Liver (tissue), 9 donors: ENCODE measurements around the gene HPRT1. TPM values are rescaled to one million over a fixed set of nuclear protein-coding genes. Genes with fewer than 3 reads are reported as not detected.
A peak's percentile ranks its signal among the peaks of the same experiment; 100 is the strongest.

Experiments
- DNase-seq: peaks from one replicate; pipeline ENCODE4 v3.0.0-alpha.2; 2017; ENCODE audit warnings: low spot score
- H3K27ac ChIP-seq, 2 donors: one replicate each; pipeline ENCODE4 v1.7.0; 2013; ENCODE audit warnings: inconsistent platforms in 2 of 2, low read length in 2 of 2, control low read depth in 1 of 2, low read depth in 1 of 2, mild to moderate bottlenecking in 1 of 2
- H3K27me3 ChIP-seq, 4 donors: one replicate each; pipeline versions ENCODE4 v1.6.1 to v1.7.0; 2013; ENCODE audit warnings: low read length in 3 of 4, inconsistent platforms in 1 of 4, mild to moderate bottlenecking in 1 of 4, moderate library complexity in 1 of 4; ENCODE audit not compliant: control insufficient read depth in 4 of 4, insufficient read depth in 4 of 4
- H3K36me3 ChIP-seq, 4 donors: one replicate each; pipeline versions ENCODE4 v1.6.1 to v1.7.0; 2013; ENCODE audit warnings: low read length in 3 of 4, mild to moderate bottlenecking in 3 of 4, low read depth in 1 of 4, moderate library complexity in 1 of 4; ENCODE audit not compliant: control insufficient read depth in 4 of 4, insufficient read depth in 3 of 4
- H3K4me1 ChIP-seq, 4 donors: one replicate each; pipeline versions ENCODE4 v1.6.1 to v1.7.0; 2013; ENCODE audit warnings: low read length in 3 of 4, mild to moderate bottlenecking in 3 of 4, moderate library complexity in 1 of 4; ENCODE audit not compliant: control insufficient read depth in 4 of 4, insufficient read depth in 4 of 4
- H3K4me3 ChIP-seq, 3 donors: one replicate each; pipeline versions ENCODE4 v1.6.1 to v1.7.0; 2013; ENCODE audit warnings: low read length in 3 of 3, control low read depth in 1 of 3, low read depth in 1 of 3, mild to moderate bottlenecking in 1 of 3
- H3K9ac ChIP-seq, 2 donors: one replicate each; pipeline ENCODE4 v1.7.0; 2013; ENCODE audit warnings: low read length in 2 of 2, mild to moderate bottlenecking in 2 of 2, moderate library complexity in 2 of 2, control low read depth in 1 of 2, low read depth in 1 of 2
- H3K9me3 ChIP-seq, 4 donors: one replicate each; pipeline versions ENCODE4 v1.6.1 to v1.7.0; 2013; ENCODE audit warnings: low read length in 3 of 4; ENCODE audit not compliant: control insufficient read depth in 4 of 4
- ATF3 ChIP-seq: IDR thresholded peaks from 2 replicates; pipeline ENCODE4 v1.6.1; 2016; ENCODE audit warnings: antibody characterized with exemption
- EGR1 ChIP-seq, 2 donors: IDR thresholded peaks; 2 replicates each; pipeline ENCODE4 v1.6.1; 2016 to 2018; ENCODE audit warnings: antibody characterized with exemption in 2 of 2, low read depth in 2 of 2
- FOXA1 ChIP-seq: IDR thresholded peaks from 2 replicates; pipeline ENCODE4 v1.6.1; 2016; ENCODE audit warnings: antibody characterized with exemption
- FOXA2 ChIP-seq: IDR thresholded peaks from 2 replicates; pipeline ENCODE4 v1.6.1; 2016; ENCODE audit warnings: antibody characterized with exemption
- GABPA ChIP-seq, 2 donors: IDR thresholded peaks in 1 of 2; conservative IDR thresholded peaks in 1 of 2; 2 replicates each; pipeline ENCODE4 v1.6.1; 2016; ENCODE audit warnings: antibody characterized with exemption in 2 of 2, mild to moderate bottlenecking in 1 of 2, moderate library complexity in 1 of 2
- HNF4A ChIP-seq, 2 donors: conservative IDR thresholded peaks; 2 replicates each; pipeline ENCODE4 v1.6.1; 2016; ENCODE audit warnings: antibody characterized with exemption in 2 of 2, mild to moderate bottlenecking in 2 of 2
- HNF4G ChIP-seq: IDR thresholded peaks from 2 replicates; pipeline ENCODE4 v1.6.1; 2016; ENCODE audit warnings: antibody characterized with exemption
- JUND ChIP-seq, 2 donors: IDR thresholded peaks; 2 replicates each; pipeline ENCODE4 v1.6.1; 2016; ENCODE audit warnings: antibody characterized with exemption in 2 of 2
- MAX ChIP-seq: IDR thresholded peaks from 2 replicates; pipeline ENCODE4 v1.6.1; 2016; ENCODE audit warnings: antibody characterized with exemption
- RAD21 ChIP-seq, 2 donors: IDR thresholded peaks; 2 replicates each; pipeline ENCODE4 v1.6.1; 2016; ENCODE audit warnings: antibody characterized with exemption in 2 of 2, mild to moderate bottlenecking in 2 of 2
- RXRA ChIP-seq, 2 donors: IDR thresholded peaks; 2 replicates each; pipeline ENCODE4 v1.6.1; 2017 to 2018; ENCODE audit warnings: antibody characterized with exemption in 2 of 2, mild to moderate bottlenecking in 1 of 2
- SP1 ChIP-seq: IDR thresholded peaks from 2 replicates; pipeline ENCODE4 v1.6.1; 2018; ENCODE audit warnings: antibody characterized with exemption, mild to moderate bottlenecking
- TAF1 ChIP-seq: conservative IDR thresholded peaks from 2 replicates; pipeline ENCODE4 v1.6.1; 2016; ENCODE audit warnings: antibody characterized with exemption, mild to moderate bottlenecking
- YY1 ChIP-seq: IDR thresholded peaks from 2 replicates; pipeline ENCODE4 v1.6.1; 2016; ENCODE audit warnings: antibody characterized with exemption, mild to moderate bottlenecking
- ZBTB33 ChIP-seq: IDR thresholded peaks from 2 replicates; pipeline ENCODE4 v1.6.1; 2016; ENCODE audit warnings: antibody characterized with exemption
- WGBS: extraction: QIAGEN DNeasy Blood & Tissue Kit; methylation state at CpG from one replicate; pipeline ENCODE4 v1.1.7; 2013; 5-methylcytosine and 5-hydroxymethylcytosine counted together
- polyA plus RNA-seq, 2 donors: library from polyadenylated mRNA; stranded (reverse) in 1 of 2; unstranded in 1 of 2; fragments of 200-250 nt in 1 of 2; fragments of >200 nt in 1 of 2; fragmentation: Nextera tagmentation in 1 of 2; extraction: Ambion mirVana in 1 of 2; gene quantifications; one replicate each; pipeline versions ENCODE4 v1.2.1 to v1.2.3, GENCODE V29; 2013 to 2015
- total RNA-seq, 2 donors: library from RNA; depleted of rRNA; stranded (reverse); fragments of >200 nt; gene quantifications; one replicate each; pipeline ENCODE4 v1.2.3, GENCODE V29; 2014
- TF ChIP-seq, protein P1 (sequence below): IDR thresholded peaks from 2 replicates; pipeline ENCODE4 v1.6.1; 2016; ENCODE audit warnings: antibody characterized with exemption, mild to moderate bottlenecking
- TF ChIP-seq, protein P2 (sequence below): fragments of 150-350 bp; IDR thresholded peaks from 2 replicates; pipeline ENCODE4 v1.5.1; 2017; ENCODE audit warnings: improper control_type of control experiment, low read depth, low read length; ENCODE audit not compliant: missing input control
- donor health status: healthy.
- donor health status: healthy.
- donor health status: healthy.
- donor health status: healthy.
- donor health status: healthy.

HPRT1 gene
- total and polyA plus RNA-seq, 4 donors, result 5.7 to 18.4 (median 12.1) TPM

DNA sequence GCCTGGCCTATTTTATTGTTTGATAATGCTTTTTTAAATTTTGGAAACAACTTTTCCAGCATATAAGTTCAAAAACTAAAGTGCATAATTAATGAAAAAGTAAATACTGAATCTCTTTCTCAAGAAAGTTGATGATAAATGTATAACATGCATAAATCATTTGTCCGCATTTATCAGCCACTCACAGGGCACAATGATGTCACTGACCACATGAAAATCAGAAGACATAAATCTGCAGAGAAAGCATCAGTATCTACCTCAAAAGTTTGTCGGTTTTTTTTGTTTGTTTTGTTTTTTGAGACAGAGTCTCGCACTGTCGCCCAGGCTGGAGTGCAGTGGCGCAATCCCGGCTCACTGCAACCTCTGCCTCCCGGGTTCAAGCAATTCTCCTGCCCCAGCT is 5.5 kb upstream of the HPRT1 start (continued):
- TF ChIP-seq, protein P1, sequence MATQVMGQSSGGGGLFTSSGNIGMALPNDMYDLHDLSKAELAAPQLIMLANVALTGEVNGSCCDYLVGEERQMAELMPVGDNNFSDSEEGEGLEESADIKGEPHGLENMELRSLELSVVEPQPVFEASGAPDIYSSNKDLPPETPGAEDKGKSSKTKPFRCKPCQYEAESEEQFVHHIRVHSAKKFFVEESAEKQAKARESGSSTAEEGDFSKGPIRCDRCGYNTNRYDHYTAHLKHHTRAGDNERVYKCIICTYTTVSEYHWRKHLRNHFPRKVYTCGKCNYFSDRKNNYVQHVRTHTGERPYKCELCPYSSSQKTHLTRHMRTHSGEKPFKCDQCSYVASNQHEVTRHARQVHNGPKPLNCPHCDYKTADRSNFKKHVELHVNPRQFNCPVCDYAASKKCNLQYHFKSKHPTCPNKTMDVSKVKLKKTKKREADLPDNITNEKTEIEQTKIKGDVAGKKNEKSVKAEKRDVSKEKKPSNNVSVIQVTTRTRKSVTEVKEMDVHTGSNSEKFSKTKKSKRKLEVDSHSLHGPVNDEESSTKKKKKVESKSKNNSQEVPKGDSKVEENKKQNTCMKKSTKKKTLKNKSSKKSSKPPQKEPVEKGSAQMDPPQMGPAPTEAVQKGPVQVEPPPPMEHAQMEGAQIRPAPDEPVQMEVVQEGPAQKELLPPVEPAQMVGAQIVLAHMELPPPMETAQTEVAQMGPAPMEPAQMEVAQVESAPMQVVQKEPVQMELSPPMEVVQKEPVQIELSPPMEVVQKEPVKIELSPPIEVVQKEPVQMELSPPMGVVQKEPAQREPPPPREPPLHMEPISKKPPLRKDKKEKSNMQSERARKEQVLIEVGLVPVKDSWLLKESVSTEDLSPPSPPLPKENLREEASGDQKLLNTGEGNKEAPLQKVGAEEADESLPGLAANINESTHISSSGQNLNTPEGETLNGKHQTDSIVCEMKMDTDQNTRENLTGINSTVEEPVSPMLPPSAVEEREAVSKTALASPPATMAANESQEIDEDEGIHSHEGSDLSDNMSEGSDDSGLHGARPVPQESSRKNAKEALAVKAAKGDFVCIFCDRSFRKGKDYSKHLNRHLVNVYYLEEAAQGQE, result no peak

- Histone ChIP-seq H3K4me1 (peaks cover 0 to 13% (median 2%) of the 10 kb centered on the region in 4 donors), H3K36me3 (no peaks in the 10 kb centered on the region), H3K9me3 (no peaks in the 10 kb centered on the region), H3K27me3 (no peaks in the 10 kb centered on the region), H3K9ac (no peak overlapping the region), H3K4me3 (no peak overlapping the region), H3K27ac (no peak overlapping the region)
- no peak for TF ChIP-seq ZBTB33
- no peak for TF ChIP-seq EGR1 (IDR thresholded peaks at IDR 0.05; ENCODE audit: low read depth in 2 of 2)
- TF ChIP-seq GABPA (IDR thresholded peaks at IDR 0.05 in 1 of 2, conservative IDR thresholded peaks at IDR 0.05 in 1 of 2), result no peak
- no peak for TF ChIP-seq MAX
- TF ChIP-seq RXRA (IDR thresholded peaks at IDR 0.05), result no peak
- TF ChIP-seq FOXA1, result no peak
- 85% methylated on average over 5 of the region's 5 CpGs for WGBS
- no peak for DNase-seq
These were observed 2.3 kb upstream of the HPRT1 start for GRCh38 chrX:134457708-134458107.

GRCh38 chrX:134459683-134460004 is 321 bp upstream of the HPRT1 start:
- Histone ChIP-seq H3K9ac (peak overlapping the region in 1 of 2 donors; percentile 14), H3K4me1 (peaks cover 0 to 25% (median 9%) of the 10 kb centered on the region in 4 donors), H3K9me3 (no peaks in the 10 kb centered on the region), H3K4me3 (peak overlapping the region; percentile 53 to 57 (median 55)), H3K36me3 (no peaks in the 10 kb centered on the region), H3K27me3 (no peaks in the 10 kb centered on the region), H3K27ac (no peak overlapping the region)
- DNase-seq, result no peak
- 4% methylated on average over 12 of the region's 12 CpGs for WGBS
- TF ChIP-seq RXRA (IDR thresholded peaks at IDR 0.05), result no peak
- no peak for TF ChIP-seq GABPA (IDR thresholded peaks at IDR 0.05 in 1 of 2, conservative IDR thresholded peaks at IDR 0.05 in 1 of 2)
- TF ChIP-seq FOXA2, result no peak
- TF ChIP-seq HNF4G, result no peak
- no peak for TF ChIP-seq FOXA1
- TF ChIP-seq SP1, result no peak
- TF ChIP-seq JUND (IDR thresholded peaks at IDR 0.05), result no peak
- TF ChIP-seq, protein P1, result no peak
- no peak for TF ChIP-seq YY1
- TF ChIP-seq HNF4A (conservative IDR thresholded peaks at IDR 0.05), result no peak
- no peak for TF ChIP-seq RAD21 (IDR thresholded peaks at IDR 0.05)
- TF ChIP-seq ZBTB33, result no peak
- TF ChIP-seq EGR1 (IDR thresholded peaks at IDR 0.05; ENCODE audit: low read depth in 2 of 2), result no peak
- no peak for TF ChIP-seq TAF1
- no peak for TF ChIP-seq ATF3
- TF ChIP-seq, protein P2, sequence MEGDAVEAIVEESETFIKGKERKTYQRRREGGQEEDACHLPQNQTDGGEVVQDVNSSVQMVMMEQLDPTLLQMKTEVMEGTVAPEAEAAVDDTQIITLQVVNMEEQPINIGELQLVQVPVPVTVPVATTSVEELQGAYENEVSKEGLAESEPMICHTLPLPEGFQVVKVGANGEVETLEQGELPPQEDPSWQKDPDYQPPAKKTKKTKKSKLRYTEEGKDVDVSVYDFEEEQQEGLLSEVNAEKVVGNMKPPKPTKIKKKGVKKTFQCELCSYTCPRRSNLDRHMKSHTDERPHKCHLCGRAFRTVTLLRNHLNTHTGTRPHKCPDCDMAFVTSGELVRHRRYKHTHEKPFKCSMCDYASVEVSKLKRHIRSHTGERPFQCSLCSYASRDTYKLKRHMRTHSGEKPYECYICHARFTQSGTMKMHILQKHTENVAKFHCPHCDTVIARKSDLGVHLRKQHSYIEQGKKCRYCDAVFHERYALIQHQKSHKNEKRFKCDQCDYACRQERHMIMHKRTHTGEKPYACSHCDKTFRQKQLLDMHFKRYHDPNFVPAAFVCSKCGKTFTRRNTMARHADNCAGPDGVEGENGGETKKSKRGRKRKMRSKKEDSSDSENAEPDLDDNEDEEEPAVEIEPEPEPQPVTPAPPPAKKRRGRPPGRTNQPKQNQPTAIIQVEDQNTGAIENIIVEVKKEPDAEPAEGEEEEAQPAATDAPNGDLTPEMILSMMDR, result no peak
